Gastroesophageal sphincter (tissue), 4 donors: ENCODE measurements around the gene SERPINA12. TPM values are rescaled to one million over a fixed set of nuclear protein-coding genes. Genes with fewer than 3 reads are reported as not detected.

ENCODE experiments used
- ATAC-seq: fragments of 150-250 bp; one replicate; pipeline ENCODE4 v1.9.1; 2016; ENCODE audit warnings: mild to moderate bottlenecking, moderate library complexity
- H3K27ac ChIP-seq, 4 donors: fragments of 200-600 bp; sonication (generic) in 3 of 4; 1 replicate in 3 of 4; 2 replicates in 1 of 4; pipeline ENCODE4 v1.5.1; 2016 to 2019
- H3K27me3 ChIP-seq: fragments of 200-600 bp; sonication (generic); one replicate; pipeline ENCODE4 v1.5.1; 2019
- H3K36me3 ChIP-seq, 2 donors: fragments of 200-600 bp; sonication (generic); one replicate each; pipeline ENCODE4 v1.5.1; 2019; ENCODE audit warnings: control low read depth in 1 of 2
- H3K4me1 ChIP-seq, 3 donors: fragments of 200-600 bp; sonication (generic); 1 replicate in 2 of 3; 2 replicates in 1 of 3; pipeline ENCODE4 v1.5.1; 2016 to 2019; ENCODE audit warnings: control low read depth in 2 of 3
- H3K4me3 ChIP-seq, 2 donors: fragments of 200-600 bp; sonication (generic); one replicate each; pipeline ENCODE4 v1.5.1; 2019; ENCODE audit warnings: mild to moderate bottlenecking in 1 of 2, moderate library complexity in 1 of 2
- H3K9me3 ChIP-seq, 3 donors: fragments of 200-600 bp; sonication (generic); one replicate each; pipeline ENCODE4 v1.5.1; 2017 to 2019; ENCODE audit warnings: control low read depth in 2 of 3
- CTCF ChIP-seq, 4 experiments: fragments of 200-600 bp in 2 of 4; fragments of 450-650 bp in 2 of 4; sonication (generic) in 1 of 4; IDR thresholded peaks; one replicate each; pipeline ENCODE4 v1.5.1; 2017 to 2019; ENCODE audit warnings: antibody characterized with exemption in 4 of 4, mild to moderate bottlenecking in 2 of 4, moderate library complexity in 2 of 4
- EP300 ChIP-seq: sonication (generic); formaldehyde crosslinking; IDR thresholded peaks from one replicate; pipeline ENCODE4 v1.6.1; 2017; ENCODE audit warnings: antibody characterized with exemption, mild to moderate bottlenecking
- POLR2A ChIP-seq, 2 donors: fragments of 450-650 bp; IDR thresholded peaks; one replicate each; pipeline ENCODE4 v1.6.1; 2017; ENCODE audit warnings: antibody characterized with exemption in 2 of 2, mild to moderate bottlenecking in 2 of 2, moderate library complexity in 1 of 2
- POLR2AphosphoS5 ChIP-seq: sonication (generic); formaldehyde crosslinking; IDR thresholded peaks from one replicate; pipeline ENCODE4 v1.6.1; 2017; ENCODE audit warnings: antibody characterized with exemption
- WGBS, 2 donors: methylation state at CpG; one replicate each; pipeline ENCODE4 v1.1.5; 2018; ENCODE audit warnings: low coverage in 1 of 2; 5-methylcytosine and 5-hydroxymethylcytosine counted together
- total RNA-seq, 4 donors: library from RNA; depleted of rRNA; stranded (reverse); fragments of >200 nt; gene quantifications; one replicate each; pipeline ENCODE4 v1.1.0, GENCODE V29; 2016

Gene SERPINA12
- total RNA-seq, 4 donors from 2014 or later = not detected

- H3K4me3 ChIP-seq = no peak overlapping the region
- H3K27ac ChIP-seq = no peak overlapping the region
- peaks cover 0 to 38% (median 0%) of the 10 kb centered on the region in 3 donors for H3K9me3 ChIP-seq
- TF ChIP-seq POLR2A (IDR thresholded peaks at IDR 0.05) (no peak), POLR2AphosphoS5 (no peak), EP300 (no peak), CTCF (IDR thresholded peaks at IDR 0.05) (no peak)
- H3K36me3 ChIP-seq = no peaks in the 10 kb centered on the region
- H3K4me1 ChIP-seq = no peaks in the 10 kb centered on the region
- H3K27me3 ChIP-seq = peaks cover 34% of the 10 kb centered on the region
- WGBS, 2 donors = 0 to 8% methylated on average over 1 of the region's 1 CpG
- ATAC-seq = no peak
Observed at GRCh38 chr14:94455928-94456327, 53.3 kb downstream of the SERPINA12 start.

GRCh38 chr14:94451826-94452225 is 57.4 kb downstream of the SERPINA12 start:
- TF ChIP-seq POLR2AphosphoS5 = no peak
- TF ChIP-seq CTCF (IDR thresholded peaks at IDR 0.05) = no peak
- no peak for TF ChIP-seq POLR2A (IDR thresholded peaks at IDR 0.05)
- no peak for TF ChIP-seq EP300

GRCh38 chr14:94451091-94451771 is 58.0 kb downstream of the SERPINA12 start:
- WGBS, 2 donors = 7 to 34% methylated on average over 5 of the region's 8 CpGs
- ATAC-seq = no peak
- TF ChIP-seq CTCF (IDR thresholded peaks at IDR 0.05) = no peak
- TF ChIP-seq POLR2AphosphoS5 = no peak
- TF ChIP-seq POLR2A (IDR thresholded peaks at IDR 0.05) = no peak
- TF ChIP-seq EP300 = no peak

More at GRCh38 chr14:94451826-94452225, 57.4 kb downstream of the SERPINA12 start:
- Histone ChIP-seq H3K36me3 (no peaks in the 10 kb centered on the region), H3K27me3 (peaks cover 35% of the 10 kb centered on the region), H3K4me3 (no peak overlapping the region), H3K27ac (no peak overlapping the region), H3K4me1 (peaks cover 0 to 7% (median 0%) of the 10 kb centered on the region in 3 donors), H3K9me3 (peaks cover 0 to 16% (median 0%) of the 10 kb centered on the region in 3 donors)
- ATAC-seq = no peak
- 29 to 54% methylated on average over 3 of the region's 3 CpGs for WGBS, 2 donors

GRCh38 chr14:94450722-94451090 is 58.6 kb downstream of the SERPINA12 start:
- 13 to 44% methylated on average over 2 to 3 of the region's 3 CpGs for WGBS, 2 donors
- TF ChIP-seq EP300 = no peak
- no peak for TF ChIP-seq POLR2A (IDR thresholded peaks at IDR 0.05)
- no peak for TF ChIP-seq CTCF (IDR thresholded peaks at IDR 0.05)
- no peak for TF ChIP-seq POLR2AphosphoS5
- Histone ChIP-seq H3K27ac (no peak overlapping the region), H3K4me1 (peaks cover 0 to 7% (median 0%) of the 10 kb centered on the region in 3 donors), H3K36me3 (no peaks in the 10 kb centered on the region), H3K4me3 (no peak overlapping the region), H3K27me3 (peaks cover 35% of the 10 kb centered on the region), H3K9me3 (peaks cover 0 to 8% (median 0%) of the 10 kb centered on the region in 3 donors)
- ATAC-seq = no peak

More at GRCh38 chr14:94451091-94451771, 58.0 kb downstream of the SERPINA12 start:
- peaks cover 0 to 7% (median 0%) of the 10 kb centered on the region in 3 donors for H3K4me1 ChIP-seq
- peaks cover 0 to 10% (median 0%) of the 10 kb centered on the region in 3 donors for H3K9me3 ChIP-seq
- no peak overlapping the region for H3K4me3 ChIP-seq
- H3K36me3 ChIP-seq = no peaks in the 10 kb centered on the region
- peaks cover 35% of the 10 kb centered on the region for H3K27me3 ChIP-seq
- no peak overlapping the region for H3K27ac ChIP-seq

GRCh38 chr14:94449930-94450329 is 59.3 kb downstream of the SERPINA12 start:
- Histone ChIP-seq H3K36me3 (no peaks in the 10 kb centered on the region), H3K27me3 (peaks cover 35% of the 10 kb centered on the region), H3K9me3 (peaks cover 0 to 8% (median 0%) of the 10 kb centered on the region in 3 donors), H3K4me3 (no peak overlapping the region), H3K27ac (no peak overlapping the region), H3K4me1 (peaks cover 0 to 7% (median 0%) of the 10 kb centered on the region in 3 donors)
- WGBS, 2 donors = 69 to 81% methylated on average over 3 to 4 of the region's 6 CpGs
- TF ChIP-seq POLR2AphosphoS5 (no peak), CTCF (IDR thresholded peaks at IDR 0.05) (no peak), POLR2A (IDR thresholded peaks at IDR 0.05) (no peak), EP300 (no peak)
- no peak for ATAC-seq
